ENCODE results near the gene GDF7.
A peak's percentile ranks its signal among the peaks of the same experiment; 100 is the strongest.

The GDF7 gene

DNA sequence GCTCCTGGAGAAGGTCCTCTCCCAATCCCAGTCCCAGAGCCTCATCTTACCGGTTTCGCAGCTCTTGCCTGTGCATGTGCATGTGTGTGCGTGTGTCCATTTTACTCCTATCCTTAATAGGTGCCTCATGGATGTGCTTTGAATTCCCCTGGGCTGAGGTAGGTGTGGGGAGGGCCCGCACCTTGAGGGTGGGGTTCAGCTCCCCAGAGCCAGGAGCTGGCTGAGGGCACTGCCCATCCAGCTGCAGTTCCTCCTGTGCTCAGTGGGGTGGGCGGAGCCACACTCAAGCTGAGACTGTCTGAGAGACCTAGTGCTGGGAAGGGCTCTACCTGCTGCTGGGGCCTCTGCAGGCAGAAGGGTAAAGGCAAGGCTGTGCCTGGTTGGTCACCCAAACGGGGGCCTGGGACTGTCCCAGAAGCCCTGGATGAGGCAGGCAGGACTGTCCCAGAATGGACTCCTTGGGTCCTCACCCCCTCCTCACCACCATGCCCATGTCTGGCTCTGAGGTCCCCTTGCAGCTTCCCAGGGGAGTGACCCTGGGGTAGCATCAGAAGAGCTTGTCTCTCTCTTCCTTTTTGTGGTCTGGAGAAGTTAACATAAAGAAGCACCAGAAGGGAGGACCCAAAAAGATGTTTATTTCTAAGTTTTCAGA lies 8.9 kb downstream of the GDF7 start:
- DNase-seq, result no peak

DNA sequence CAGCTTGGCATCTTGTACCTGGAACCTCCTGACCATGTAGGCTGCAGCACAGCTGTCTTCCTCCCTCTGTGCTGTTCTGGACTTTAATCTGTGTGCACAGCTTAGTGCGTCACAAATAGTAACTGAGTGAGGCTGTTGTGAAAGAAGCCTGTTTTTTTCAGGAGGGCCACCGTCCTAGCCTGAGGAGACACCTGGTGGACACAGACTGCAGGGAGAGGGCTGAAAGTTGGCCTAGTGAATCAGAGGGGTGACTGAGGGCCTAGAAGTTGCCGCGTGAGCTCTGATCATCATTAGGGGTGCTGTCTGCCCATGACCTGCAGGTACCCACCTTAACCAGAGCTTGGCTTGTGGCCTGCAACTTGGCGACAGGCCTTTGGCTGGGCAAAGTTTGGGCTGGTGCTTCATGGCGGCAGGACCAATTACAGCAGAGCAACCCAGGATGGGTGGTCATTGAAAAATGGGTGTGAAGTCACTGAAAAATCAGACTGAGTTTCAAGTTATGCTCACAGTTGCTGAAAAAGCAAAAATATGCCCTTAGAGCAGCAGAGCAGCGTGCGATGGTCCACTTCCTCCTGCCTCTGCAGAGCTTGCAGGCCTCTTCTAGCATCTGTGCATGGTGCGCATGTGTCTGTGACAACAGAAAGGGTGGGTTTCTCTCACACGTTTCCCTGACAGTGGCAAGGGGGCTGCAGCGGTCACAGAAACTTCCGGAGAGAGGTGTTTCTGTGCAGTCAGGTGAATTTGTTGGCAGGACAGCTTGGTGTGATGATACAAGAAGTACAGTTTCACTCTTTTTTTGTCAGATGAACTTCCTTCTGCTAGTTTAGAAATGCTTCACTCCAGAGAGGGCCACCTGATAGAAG lies 9.6 kb downstream of the GDF7 start:
- DNase-seq, result no peak

- DNase-seq, result no peak
These were observed 10.5 kb downstream of the GDF7 start for GRCh38 chr2:20677301-20678085.

DNA sequence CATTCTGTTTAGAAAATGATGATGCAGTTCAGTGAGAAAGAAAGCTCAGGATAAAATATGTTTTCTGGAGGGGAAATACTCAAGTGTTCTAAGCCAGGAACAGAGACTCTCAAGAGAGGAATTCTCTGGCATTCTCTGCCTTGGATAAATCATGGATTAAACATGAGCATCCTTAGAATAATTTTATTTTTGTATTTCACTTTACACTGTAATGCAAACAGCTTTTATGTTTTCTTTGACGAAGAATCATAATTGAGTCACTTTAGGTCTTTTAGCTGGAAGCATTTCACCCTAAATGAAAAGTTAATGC lies 11.1 kb downstream of the GDF7 start:
- DNase-seq, result no peak

DNA sequence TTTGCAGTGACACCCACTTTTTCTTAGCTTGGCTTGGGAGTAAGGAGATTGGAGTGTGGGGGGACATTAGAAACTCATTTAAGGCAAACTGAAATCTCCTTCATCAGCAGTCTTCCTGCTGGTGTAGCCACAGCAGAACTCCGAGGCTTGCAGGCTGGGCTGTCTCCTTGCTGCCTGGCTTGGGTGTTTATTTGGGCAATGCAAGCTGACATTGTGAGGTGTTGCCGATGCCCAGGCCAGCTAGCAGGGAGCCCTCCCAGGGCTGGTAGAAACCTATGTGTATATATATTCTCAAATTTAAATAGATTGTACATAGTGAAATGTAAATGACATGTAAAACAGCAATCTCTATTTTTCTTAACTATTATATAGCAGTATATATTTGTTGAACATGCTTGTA lies 11.8 kb downstream of the GDF7 start:
- no peak for DNase-seq

DNA sequence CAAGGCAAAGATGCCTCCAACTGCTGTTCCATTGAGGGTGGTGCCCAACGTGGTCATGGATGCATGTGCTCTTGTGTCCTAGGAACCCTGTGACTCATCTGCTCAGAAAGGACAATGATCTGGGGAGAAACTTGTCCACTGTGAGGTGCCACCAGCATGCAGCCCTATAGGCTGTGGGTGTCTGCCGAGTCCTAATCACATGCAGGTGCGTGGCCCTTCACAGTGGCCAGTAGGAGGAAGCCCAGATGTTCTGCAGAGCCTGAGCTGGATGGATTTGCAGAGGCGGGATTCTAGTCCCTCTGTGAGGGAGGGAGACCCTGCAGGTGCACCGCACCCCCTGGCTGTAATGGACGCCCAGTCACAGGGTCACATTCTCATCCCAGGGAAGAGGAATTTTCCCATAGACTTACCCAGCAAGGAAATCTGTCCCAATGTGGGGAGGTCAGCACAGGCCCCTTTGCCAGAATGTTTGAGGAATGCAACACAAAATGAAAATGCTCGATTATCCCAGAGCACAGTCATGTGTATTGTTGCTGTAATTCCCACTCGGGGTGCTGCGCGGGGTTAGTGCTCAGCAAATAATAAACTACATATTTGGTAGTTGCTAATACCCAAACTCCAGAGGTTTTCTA lies 13.9 kb downstream of the GDF7 start:
- DNase-seq, result no peak

DNA sequence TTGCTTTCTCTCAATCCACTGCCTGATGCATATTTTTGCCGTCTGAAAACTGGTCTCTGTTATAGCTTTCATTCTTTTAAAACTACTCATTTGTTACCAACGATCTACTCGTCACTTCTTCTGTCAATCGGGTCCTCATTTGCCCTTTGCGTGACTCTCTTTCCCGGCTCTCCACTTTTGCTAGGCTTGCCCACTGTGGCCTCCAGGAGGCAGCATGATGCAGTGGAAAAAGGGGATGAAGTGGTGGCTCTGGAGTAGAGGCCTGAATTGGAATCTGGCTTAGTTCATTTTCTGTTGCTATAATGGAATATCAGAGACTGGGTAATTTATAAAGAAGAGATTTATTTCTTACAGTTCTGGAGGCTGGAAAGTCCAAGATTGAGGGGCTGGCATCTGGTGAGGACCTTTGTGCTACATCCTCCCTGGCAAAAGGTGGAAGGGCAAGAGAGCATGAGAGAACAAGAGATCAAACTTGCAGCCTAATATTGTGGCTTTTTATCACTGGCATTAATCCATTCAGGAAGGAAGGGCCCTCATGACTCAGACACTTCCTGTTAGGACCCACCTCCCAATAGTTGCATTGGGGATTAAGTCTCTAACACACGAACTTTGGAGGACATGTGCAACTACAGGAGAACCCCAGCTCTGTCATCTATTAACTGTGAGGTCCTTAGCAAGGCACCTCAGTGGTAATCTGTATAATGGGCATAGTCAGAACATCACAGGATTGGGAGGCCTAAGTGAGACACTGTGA lies 15.4 kb downstream of the GDF7 start:
- no peak for DNase-seq

DNA sequence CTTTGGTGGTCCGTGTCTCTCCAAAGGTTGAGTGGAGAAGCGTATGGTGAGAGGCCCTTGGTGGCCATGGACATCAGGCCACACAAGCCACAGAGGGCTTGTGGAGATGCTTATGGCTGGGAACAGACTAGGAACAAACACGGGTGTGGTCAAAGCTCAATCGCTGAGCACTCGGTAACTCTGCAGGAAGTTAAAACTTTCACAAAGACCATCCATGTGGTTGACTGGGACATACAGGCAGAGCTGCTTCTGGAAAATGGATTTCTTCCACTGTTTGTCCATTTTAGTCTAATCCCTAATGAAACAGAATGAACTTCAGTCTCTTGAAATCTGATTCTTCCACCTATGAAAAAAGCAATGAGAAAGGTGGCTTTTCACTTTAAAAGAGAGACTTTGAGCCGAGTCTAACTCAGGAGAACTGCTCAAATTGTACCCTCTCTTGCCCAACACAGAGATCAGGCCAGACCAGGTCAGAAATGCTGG lies 17.7 kb downstream of the GDF7 start:
- no peak for DNase-seq

DNA sequence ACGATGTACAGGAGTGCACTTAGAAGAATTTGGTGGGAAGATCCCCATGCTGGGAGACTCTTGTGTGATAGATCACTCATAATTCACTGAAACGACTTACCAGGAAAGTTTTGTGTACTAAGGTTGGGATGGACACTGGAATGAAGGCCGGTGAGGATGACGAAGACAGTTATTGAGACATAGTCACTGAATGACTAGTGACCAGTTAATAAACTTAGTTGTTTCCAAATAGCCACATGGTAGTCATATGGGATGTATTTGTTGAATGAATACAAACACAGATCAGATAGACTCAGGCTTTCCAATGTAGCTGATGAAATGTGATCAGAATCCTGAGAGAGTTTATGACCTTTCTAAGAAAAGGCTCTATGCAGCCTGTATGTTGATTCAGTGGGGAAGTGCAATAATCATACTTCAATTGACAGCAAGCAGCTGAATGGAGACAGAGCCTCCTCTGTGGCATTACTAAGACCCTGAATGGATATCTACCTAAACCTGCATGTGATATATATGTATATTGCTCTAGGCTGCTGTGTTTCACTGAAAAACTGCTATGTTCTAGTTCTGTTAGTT lies 20.4 kb downstream of the GDF7 start:
- DNase-seq, result no peak

DNA sequence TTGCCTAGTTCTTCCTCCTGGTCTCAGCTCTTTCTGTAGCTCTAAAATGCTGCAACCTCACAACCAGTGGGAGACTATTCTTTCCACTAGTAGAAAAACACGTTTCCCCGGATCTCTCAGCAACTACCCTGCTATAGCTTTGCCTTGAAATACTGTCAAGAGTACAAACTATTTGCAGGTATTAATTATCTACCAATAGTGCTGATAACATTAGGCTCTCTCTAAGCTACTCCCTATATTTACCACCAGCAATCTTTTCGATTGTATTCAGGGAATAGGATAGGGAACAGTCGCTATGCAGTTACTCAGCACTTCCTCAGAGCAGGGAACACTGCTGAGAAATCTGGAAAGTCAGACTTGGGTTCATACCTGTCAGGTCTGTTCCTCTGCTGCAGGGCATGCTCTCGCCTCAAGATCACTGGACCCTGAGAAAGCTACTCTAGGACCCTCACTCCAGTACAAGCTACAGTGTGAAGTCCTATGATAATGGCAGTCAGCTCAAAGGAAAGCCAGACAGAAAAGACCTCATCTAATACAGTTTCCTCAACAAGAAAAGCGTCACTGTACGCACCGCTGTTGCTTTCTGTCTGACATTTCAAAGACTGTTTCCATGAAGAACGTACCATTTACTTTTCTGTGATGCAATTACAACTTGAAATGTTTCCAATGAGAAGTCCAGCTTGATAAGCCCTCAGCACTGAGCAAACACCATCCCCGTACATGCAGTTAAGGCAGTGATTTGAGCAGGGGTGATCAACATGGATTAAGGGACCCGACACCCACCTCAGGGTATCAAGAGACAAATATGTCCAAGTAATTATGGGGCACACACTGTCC lies 22.7 kb downstream of the GDF7 start:
- DNase-seq, result no peak

DNA sequence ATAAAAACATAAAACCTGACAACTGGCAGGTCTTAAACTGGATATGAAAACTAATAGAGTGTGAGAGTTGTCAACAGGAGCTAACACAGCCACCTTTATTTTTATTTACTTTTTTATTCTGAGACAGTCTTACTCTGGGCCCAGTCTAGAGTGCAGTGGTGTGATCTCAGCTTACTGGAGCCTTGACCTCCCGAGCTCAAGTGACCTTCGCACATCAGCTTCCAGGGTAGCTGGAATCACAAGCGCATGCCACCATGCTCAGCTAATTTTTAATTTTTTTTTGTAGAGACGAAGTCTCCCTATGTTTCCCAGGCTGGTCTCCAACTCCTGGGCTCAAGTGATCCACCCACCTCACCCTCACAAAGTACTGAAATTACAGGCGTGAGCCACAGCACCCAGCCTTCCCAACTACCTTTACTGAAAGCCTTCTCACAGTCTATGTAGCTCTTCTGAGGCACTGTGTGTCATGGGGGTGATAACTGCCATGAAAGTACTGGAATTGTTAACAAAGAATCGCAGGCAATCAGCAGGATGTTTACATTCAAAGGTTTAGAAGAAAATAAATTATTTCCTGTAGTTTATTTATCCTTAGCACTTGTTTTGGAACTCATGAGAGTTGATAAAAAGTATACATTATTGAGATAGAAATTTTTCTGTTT lies 24.3 kb downstream of the GDF7 start:
- DNase-seq, result no peak

- DNase-seq, result no peak
These were observed 25.1 kb downstream of the GDF7 start for GRCh38 chr2:20692081-20692480.

- DNase-seq, result no peak
These were observed 26.4 kb downstream of the GDF7 start for GRCh38 chr2:20693317-20693716.

- no peak for DNase-seq
These were observed 29.4 kb downstream of the GDF7 start for GRCh38 chr2:20696366-20696765.

DNA sequence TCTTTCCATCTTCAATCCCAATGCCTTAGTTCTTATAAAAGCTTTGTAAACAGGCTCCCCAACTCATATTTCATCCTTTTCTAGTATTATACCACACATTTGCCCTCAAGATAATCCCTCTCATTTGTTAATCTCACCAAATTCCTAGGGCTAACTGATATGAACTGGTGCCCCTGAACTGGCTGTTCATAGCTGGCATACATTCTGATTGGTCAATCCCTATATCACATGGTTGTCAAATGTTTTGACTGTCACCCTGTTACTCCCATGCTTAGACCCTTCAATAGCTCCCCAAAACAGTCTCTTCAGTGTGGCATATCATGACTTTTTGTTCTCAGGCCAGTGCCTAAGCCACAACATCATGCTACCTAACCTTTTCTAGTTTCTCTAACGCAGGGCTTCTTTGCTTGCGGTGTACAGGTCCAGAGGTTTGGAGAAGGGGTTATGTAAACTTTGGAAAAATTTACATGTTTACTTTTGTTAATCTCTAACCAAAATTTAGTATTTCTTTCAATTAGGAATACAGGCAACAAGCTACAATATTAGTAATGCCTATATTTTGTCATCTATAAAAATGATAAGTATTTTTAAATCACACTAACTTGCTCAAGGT lies 30.5 kb downstream of the GDF7 start:
- DNase-seq, result no peak

GRCh38 chr2:20698916-20699613 lies 32.1 kb downstream of the GDF7 start:
- DNase-seq, result peak; percentile 61

DNA sequence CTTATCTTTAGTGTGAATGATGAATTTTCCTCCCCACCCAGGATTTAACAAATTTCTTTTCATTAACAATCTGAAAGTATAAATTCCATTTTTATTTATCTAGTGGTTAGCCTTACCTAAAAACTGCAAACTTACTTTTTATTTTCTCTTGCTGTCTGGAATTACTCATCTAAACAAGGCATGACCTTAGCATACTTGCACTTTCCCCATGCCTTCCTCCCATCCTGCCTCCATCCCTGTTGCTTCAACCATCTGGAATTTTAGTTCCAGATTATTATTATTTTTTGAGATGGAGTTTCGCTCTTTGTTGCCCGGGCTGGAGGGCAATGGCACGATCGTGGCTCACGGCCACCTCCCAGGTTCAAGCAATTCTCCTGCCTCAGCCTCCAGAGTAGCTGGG lies 35.6 kb downstream of the GDF7 start:
- DNase-seq, result no peak

GRCh38 chr2:20704886-20705285 lies 37.9 kb downstream of the GDF7 start:
- DNase-seq, result no peak

DNA sequence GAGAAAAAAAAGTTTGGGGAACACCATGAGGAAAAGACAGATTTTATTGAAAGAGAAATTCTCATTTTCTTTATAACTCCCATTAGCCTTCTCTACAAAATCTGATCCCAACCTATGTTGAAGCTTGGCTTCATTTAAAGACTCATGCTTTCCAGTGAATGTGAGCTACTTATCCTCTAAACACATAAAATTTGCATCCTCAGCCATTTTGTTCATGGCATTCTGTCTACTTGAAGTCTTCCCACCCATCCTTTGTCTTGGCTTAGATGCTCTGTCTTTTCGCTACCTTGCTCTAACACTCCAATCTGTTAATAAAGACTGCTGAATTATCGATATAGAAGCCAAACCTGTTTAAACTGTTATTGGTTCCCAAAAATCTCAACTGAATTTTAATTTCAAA lies 39.3 kb downstream of the GDF7 start:
- DNase-seq, result no peak

GRCh38 chr2:20706786-20707185 lies 39.8 kb downstream of the GDF7 start:
- DNase-seq, result no peak
